NCI-H128 (cell line): Measurements from ENCODE around the gene CELF2.

Source experiments
- DNase-seq: peaks from one replicate; lab custom pipeline; 2025; ENCODE audit not compliant: unreplicated experiment; lab: John Stamatoyannopoulos, UW

The CELF2 gene

DNA sequence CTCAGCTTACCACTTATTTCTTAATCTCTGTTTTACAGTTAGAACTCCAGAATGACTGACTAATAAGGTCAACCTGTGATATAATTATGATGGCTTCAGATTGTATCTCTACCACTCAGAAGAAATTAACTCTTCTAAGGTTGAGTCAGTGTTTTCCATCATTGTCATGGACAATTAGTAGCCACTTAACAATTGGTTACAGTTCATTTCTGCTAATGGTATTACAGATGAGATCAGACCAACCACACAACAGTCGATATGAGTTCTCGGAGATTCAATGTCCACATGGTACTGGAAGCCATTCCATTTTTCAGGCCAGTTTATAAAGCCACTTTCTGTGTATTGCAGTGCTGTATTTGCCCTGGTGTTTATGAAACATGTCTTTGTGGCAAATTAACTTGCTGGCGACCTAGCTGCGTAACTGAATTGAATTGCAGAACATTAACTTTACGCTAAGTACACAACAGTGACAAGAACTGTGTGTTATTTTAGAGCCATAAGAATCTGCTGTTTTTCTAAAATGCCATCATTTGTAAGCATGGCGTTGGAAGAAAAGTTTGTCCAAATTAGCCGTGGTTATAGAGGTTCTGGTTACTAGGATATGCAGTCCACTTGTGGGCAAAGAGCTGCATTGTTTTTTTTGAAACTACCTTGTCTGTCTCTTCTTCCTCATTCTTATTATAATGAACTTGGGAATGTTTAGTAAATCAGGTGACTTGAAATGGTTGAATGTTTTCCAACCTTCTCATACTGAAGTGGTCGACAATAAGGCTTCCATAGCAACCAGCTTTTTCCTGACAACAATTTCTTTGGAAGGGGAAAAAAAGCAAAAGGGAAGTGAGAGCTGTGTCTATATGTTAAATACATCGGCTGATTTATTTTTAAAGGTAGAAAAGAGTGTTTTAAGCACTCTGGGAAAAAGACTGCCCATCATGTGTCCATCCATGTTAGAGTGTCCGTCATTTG is 76.4 kb downstream of the CELF2 start:
- no peak for DNase-seq

DNA sequence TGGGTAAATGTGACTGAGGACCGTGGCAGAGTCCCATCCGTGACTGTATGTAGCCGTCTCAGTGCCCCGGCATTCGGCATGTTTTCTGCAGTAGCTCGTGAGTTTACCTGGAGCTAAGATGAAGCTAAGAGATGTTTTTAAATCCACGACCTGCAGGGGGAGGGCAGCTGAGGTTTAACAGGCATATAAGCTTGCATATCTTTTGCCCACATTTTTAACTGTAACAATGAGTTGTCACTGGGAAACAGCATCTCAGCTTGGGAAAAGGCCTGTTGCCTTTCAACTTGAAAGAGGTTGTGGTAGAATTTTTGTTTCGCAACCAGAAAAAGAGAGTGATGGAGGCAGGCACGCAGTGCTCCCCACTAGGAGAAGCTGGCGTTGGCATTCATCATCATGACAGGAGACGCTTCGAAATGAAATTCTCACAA is 77.7 kb downstream of the CELF2 start:
- no peak for DNase-seq

DNA sequence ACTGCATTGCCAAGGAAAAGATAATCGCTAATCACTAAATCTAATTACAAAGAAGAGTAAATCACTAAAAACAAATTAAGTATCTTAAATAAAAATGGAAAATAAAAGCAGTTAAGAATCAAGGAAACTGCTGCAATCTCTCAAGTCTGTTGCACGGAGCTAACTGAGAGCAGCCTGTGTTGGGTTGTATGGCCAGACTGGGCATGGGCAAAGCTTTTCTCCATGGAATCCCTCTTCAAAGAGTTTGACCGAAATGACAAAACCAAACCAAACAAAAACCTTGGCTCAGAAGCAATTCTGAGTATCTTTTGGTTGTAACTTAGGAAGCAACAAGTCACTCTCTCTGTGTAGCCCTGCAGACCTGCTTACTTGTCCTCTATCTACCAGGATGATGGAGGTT is 78.8 kb downstream of the CELF2 start:
- DNase-seq = no peak

DNA sequence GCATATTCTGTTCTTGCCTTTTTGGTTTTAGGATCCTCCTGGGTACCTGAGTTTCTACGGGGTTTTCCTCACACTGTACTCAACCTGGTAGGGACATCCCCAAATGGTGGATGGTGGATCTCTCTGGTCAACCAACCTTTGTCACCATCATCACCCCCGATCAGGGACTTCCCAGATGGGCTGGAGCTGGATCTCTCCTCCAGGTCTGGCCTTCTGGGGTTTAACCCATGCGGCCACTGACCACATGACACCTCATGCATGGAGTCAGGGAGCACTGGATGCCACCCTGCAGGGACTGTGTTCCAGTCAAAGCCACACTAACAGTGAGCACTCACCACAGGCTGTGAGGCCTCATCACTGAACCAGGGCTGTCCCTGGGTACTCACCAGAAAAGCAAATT is 80.0 kb downstream of the CELF2 start:
- DNase-seq = no peak

DNA sequence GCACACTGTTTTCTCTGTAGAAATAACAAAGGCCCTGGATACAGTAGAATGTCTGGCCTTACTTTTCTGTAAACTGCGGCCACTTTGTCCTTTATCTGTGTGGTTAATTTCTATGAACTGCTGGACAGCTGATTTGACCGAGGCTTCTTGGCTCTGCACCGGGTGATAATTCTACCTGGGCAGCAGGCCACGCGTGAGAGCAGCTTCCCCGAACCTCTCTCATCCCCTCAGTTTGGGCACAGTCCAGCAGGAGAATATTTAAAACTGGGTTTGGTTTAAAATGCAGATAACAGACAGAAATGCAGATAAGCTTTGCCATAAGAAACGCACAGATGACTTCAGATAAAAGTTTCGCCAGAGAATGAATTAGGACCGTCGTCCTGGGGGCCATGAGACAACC is 81.0 kb downstream of the CELF2 start:
- DNase-seq = no peak

DNA sequence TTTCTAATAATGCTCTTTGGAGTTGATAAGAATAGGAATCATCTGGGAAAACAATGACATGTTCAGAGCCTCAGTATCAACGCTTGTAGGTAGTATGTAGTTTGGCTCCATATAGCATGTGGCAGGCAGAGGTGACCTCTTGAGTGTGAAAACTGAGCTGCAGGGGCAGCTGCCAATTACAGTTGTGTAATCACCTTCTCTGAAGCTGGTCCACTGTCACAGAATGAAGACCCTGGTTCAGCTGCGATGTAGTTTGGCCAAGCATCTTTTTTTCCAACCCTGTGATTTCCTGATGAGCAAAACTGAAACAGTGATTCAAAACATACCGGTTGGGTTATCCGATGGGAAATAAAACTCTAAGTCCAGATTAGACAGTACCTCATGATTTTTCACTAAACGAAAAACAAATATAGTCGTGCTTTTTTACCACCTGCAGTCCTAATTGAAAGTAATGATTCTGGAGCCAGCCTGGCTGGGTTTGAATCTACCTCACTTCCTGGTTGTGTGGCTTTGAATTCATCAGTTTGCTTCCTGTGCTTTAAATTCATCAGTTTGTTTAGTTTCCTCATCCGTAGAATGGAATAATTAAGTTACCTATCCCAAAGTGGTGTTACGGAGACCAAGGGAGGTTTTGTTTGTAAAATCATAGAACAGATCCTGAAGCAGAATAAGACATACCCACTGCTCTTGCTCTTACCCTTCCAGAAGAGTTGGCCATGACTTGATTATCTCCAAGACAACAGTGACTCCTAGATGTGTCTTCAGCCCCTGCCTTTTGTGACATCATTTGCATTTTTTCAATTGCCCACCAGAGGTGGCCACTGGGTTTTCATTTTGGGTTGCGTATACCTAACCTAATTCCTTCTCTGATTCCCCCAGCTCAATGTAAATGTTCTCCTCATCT is 87.4 kb downstream of the CELF2 start:
- DNase-seq = no peak

DNA sequence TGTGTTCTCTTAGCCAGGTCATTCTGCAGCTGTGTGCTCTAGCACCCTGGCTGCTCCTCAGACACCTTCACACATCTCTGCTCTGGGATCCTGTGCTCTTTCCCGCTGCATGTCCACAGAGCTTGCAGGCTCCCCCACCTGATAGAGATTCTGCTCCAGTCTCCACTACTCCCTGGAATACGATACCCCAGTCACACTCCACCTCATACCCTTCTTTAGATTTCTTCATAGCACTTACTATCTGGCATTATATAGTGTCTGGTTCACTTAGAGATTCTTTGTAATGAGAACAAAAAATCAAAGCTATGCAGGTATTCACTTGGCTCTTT is 88.0 kb downstream of the CELF2 start:
- no peak for DNase-seq

DNA sequence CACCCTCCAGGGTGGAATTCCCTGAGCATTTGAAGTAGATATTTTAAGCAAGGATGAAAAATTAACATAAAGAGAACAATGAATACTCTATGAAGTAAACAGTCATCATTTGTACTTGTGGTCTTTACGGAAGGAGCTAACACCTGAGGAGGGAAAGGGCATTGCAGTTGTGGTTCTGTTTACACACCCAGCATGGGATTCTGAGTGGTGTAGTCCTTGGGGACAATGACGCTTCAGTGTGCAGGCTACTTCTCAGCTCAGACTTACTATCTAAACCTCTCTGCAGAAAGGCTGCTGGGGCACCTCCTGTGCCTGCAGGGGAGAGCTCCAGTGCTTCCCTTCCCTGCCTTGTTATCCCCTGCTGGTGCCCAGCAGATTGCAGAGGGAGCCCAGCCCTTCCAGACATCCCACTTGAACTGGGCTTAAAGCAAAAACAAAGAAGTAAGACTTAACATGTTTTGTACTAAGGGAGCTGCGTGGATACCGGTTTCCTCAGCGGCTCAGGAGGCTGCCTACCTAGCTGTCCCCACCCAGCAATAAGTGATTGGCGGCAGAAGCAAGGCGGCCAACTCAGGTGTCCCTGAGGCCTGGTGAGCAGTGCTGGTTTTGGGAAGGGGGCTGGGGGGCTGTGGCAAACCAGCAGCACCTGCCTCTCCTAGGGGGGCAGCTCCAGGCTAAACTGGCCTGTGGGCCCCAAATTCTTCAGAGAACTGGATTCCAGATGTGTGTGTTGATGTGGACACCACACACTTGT is 89.1 kb downstream of the CELF2 start:
- DNase-seq = no peak

DNA sequence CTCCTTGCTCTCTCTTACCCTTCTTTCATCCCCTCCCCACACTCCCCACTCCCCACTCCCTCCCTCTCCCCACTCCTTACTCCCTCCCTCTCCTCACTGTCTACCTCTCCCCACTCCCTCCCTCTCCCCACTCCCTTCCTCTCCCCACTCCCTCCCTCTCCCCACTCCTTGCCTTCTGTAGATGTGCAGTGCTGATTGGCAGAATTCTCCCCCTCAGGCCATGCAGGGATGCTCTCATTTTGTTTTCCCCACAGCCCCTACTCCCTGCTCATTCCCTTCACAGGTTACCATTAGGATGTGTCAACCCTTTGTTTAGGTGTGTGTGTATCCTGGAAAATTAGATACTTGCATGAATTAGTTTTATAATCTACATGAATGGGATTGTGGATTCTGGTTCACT is 90.3 kb downstream of the CELF2 start:
- DNase-seq = no peak

DNA sequence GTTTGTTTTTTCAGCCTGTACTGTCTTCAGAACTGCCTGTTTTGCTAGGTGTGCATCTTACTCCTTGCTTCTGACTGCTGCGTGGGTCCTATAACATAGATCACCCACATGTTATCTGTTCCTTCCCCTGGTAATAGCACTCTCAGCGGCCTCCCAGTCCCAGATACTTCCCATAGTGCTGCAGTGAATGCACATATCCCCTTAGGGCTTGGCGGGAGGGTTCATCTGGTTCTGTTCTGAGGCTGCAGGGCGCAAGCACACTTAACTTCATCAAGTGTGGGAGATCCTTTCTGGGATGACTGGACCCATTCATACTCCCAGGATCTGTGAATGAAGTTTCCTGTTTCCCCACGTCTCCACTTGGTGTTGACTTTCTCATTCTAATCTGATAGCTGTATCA is 90.7 kb downstream of the CELF2 start:
- no peak for DNase-seq

DNA sequence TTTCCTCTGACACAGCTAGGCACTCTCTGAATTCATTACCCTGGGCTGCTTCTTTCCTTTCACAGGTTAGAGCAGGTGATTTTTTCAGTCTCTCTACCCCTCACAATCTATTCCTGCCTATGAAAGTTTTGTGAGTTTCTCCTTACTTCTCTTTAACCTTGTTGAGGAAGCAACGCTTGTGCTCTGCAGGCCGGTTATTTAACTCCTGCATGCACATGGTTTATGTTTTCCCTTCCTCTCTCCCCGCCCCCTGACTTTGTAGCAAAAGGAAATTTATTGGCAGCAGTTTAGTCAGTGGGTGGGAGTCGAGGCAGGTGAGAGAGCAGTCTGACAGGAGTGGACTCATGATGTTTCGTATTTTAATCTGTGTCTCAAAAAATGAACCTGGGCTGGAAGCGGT is 91.9 kb downstream of the CELF2 start:
- DNase-seq = no peak

DNA sequence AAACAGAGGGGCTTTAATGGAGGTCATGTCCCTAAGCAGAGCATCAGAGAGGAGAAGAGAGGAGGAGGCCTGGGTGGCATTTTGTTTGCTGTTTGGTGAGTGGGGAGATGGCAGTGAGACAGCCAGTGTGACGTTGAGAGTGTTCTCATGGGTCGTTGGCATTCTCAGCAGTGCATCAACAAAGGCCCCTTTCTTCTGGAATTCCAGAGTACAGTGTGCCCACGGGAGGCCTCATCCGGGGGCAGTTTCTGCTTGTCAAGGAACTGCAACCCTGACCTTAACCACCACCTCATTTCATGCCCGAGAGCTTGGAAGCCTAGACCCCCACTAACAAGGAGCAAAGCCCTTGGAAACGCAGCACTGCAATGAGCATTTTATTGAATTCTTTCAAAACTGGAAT is 92.9 kb downstream of the CELF2 start:
- no peak for DNase-seq

DNA sequence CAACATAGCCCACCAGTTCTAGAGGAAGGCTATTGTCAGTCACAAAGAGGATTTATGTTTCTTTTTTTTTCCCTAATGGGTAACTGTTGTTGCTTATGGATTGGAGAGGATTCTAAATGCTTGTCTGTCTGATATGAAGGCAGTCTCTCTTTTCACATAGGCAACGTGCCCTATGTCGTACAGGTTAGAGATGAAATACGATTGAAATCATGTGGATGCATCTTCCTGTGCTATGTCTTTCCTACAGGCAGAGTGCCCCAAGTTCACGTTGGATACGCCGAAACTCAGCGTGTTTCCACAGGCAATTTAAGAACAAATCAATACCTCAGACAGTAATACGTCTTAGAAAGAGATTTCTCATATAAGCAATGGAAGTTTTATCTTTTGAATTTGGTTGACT is 93.8 kb downstream of the CELF2 start:
- DNase-seq = no peak

DNA sequence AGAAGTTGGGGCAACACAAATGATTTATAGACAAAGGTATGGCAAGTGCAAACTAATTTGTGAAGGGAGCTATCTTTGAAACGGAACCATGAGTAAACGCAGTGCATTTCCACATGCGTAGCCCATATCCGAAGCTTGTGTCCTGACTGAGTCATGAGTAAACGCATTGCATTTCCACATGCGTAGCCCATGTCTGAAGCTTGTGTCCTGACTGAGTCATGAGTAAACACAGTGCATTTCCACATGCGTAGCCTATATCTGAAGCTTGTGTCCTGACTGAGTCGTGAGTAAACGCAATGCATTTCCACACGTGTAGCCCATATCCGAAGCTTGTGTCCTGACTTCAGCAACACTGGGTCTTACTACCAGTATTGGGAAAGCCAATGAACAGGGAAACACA is 95.0 kb downstream of the CELF2 start:
- DNase-seq = no peak

DNA sequence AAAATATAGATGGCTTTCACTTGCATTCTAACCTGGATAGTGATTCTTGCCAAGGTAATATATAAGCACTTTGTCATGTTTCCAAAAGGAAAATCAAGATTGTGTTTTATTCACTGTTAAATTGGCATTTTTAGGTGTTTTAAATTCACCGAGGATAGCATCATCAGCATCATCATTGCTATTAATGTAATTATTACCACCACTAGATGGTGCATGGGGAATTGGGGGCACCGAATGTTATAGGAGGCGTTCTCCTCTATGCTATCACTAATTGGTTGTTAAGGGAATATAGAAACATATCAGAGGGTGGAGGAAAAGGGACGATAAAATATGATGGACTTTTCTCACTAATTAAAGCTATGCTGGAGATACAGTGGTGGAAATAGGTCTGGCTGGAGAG is 95.5 kb downstream of the CELF2 start:
- no peak for DNase-seq

DNA sequence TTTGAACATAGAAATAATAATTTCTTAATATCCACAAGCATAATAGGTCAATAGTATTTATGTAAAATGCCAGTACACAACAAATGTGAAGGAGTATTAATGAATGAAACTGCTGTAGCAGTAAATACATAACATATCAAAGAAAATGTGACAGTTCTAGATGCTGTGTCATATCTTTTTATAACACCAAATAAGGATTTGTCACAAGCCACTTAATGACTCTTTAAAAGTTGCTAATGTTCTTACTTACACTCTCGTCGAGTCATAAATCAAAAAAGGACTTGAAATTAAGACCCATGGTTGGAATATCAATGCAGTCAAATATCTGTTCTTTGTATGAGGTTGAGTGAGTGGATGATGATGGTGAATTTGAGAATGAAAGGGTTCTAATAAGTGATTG is 96.6 kb downstream of the CELF2 start:
- no peak for DNase-seq

DNA sequence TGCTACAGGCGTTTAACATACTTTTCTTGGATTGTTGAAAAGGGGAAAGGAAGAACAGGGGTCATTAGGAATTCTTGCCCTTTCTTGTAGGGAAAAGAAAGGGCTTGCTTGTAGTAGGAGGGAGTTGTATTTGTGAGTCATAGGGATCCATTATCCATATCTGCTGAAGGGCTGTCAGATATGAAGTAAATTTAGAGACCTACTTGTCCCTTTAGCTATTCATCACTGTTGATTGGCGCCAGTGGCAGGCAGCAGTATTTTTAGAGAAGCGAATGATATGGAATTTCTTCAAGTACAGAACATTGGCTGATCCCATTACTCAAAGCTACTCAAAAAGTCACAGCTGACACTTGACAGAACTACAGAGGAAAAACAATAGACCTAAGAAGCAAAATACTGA is 97.7 kb downstream of the CELF2 start:
- DNase-seq = no peak

DNA sequence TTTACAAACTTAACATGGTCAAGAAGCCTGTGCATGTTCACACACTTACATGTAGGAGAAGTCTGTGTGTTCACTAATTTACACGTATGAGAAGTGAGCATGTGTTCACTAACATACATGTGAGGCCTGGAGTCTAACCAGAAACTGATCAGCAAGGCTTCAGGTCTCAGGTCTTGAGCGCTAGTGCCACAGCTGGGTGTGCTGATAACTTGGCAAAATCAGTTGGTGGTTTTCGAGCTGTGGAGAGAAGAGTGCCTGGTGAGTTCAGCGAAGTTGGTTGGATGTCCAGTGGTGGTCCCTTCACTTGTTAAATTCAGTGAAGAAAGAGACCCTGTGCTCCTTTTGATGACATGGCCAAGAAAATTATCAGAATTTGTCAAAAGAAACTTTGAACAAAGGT is 98.7 kb downstream of the CELF2 start:
- no peak for DNase-seq

DNA sequence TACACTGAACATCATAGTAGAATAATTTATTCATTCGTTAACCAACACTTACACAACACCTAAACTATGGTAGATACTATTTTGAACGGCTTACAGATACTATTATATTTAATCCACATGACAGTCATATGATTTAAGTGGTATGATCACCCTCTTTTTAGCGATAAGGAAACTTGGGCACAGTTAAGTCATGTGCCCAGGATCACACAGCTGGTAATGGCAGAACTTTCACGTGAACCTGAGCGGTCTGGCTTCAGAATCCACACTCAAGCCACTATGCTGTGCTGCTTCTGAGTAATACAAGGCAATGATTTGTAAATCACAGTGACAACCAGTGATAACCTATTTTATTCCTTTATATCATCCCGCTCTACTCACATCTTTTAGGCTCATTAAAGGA is 99.1 kb downstream of the CELF2 start:
- DNase-seq = no peak

DNA sequence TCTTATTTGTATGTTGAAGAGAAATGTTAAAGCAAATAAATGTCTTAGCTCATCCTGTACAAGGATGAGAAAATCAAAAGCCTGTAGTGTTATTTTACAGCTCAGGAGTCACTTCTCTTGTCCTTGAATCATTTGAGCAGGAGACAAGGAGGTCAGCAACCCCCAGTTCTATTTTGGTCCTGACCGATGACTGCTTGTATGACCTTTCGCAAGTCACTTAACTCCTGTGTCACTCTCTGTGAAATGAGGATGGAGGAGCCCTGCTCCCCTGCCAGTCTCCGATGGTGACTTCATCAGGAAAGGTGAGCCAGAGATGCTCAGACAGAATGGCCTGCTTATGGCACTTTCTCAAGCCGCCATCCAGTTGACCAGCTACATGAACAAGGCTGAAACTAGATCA is 101.0 kb downstream of the CELF2 start:
- DNase-seq = no peak

DNA sequence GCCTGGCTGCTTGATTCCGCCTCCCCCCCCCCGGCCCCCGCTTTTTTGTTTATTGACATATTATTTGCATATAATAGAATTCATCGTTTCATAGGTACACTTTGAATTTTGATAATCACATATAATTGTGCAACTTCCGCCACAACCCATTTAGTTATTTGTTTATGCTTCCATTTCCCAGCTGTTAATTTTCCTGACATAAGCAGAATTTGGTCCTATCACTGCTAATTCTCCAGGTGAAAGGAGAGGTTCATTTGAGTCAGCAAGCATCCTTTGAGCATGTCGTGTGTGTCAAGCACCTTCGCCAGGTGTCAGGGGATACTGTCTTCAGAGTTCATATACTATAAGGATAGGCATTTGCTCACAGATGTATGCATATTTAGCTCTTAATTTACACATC is 102.2 kb downstream of the CELF2 start:
- DNase-seq = no peak
